OCI-LY1 (cell line): Measurements from ENCODE around the gene PCDHGC3.

Source experiments
- H2AFZ ChIP-seq: fragments of 200-600 bp; sonication (generic), shearing (Covaris generic); 2 replicates; pipeline ENCODE4 v1.6.0; 2014; ENCODE audit warnings: antibody characterized with exemption, mild to moderate bottlenecking, low read length
- H3F3A ChIP-seq: fragments of 200-600 bp; sonication (generic), shearing (Covaris generic); 2 replicates; pipeline ENCODE4 v1.6.0; 2014; ENCODE audit warnings: mild to moderate bottlenecking, antibody characterized with exemption, low read length, moderate library complexity; ENCODE audit not compliant: insufficient read depth
- H3K27ac ChIP-seq: fragments of 200-600 bp; sonication (generic); 2 replicates; pipeline ENCODE4 v1.5.1; 2014; ENCODE audit warnings: low read length, mixed run types, mild to moderate bottlenecking, low read depth; ENCODE audit not compliant: poor library complexity, severe bottlenecking
- H3K27me3 ChIP-seq: fragments of 200-600 bp; sonication (generic); 2 replicates; pipeline ENCODE4 v1.6.0; 2014; ENCODE audit warnings: antibody characterized with exemption, mild to moderate bottlenecking, low read length, moderate library complexity; ENCODE audit not compliant: insufficient read depth
- H3K36me3 ChIP-seq: fragments of 200-600 bp; sonication (generic); 2 replicates; pipeline ENCODE4 v1.6.1; 2014; ENCODE audit warnings: mild to moderate bottlenecking, antibody characterized with exemption, low read length, moderate library complexity, mixed read lengths; ENCODE audit not compliant: insufficient read depth
- H3K4me1 ChIP-seq: fragments of 200-600 bp; sonication (generic); 2 replicates; pipeline ENCODE4 v1.5.1; 2014; ENCODE audit warnings: mild to moderate bottlenecking, low read length, moderate library complexity; ENCODE audit not compliant: insufficient read depth, severe bottlenecking
- H3K4me2 ChIP-seq: fragments of 200-600 bp; sonication (generic), shearing (Covaris generic); 2 replicates; pipeline ENCODE4 v1.6.1; 2014; ENCODE audit warnings: low read length
- H3K4me3 ChIP-seq: fragments of 200-600 bp; sonication (generic); 2 replicates; pipeline ENCODE4 v1.5.1; 2014; ENCODE audit warnings: low read length, low read depth, mild to moderate bottlenecking, mixed read lengths; ENCODE audit not compliant: poor library complexity, severe bottlenecking
- H3K79me2 ChIP-seq: fragments of 200-600 bp; shearing (Covaris generic); 2 replicates; pipeline ENCODE4 v1.6.1; 2016; ENCODE audit warnings: mixed run types, low read length, mixed read lengths; ENCODE audit not compliant: insufficient read depth
- H3K9ac ChIP-seq: fragments of 200-600 bp; sonication (generic), shearing (Covaris generic); 2 replicates; pipeline ENCODE4 v1.6.1; 2014; ENCODE audit warnings: mild to moderate bottlenecking, low read length, mixed read lengths
- H3K9me2 ChIP-seq: fragments of 200-600 bp; sonication (generic), shearing (Covaris generic); 2 replicates; pipeline ENCODE4 v1.6.1; 2014; ENCODE audit warnings: low read depth, mild to moderate bottlenecking, low read length, mixed read lengths
- H3K9me3 ChIP-seq: fragments of 200-600 bp; shearing (Covaris generic); 2 replicates; pipeline ENCODE4 v1.6.1; 2014; ENCODE audit warnings: low read length, mixed read lengths
- H4K20me1 ChIP-seq: fragments of 200-600 bp; sonication (generic), shearing (Covaris generic); 2 replicates; pipeline ENCODE4 v1.6.0; 2016; ENCODE audit warnings: mild to moderate bottlenecking, low read length; ENCODE audit not compliant: insufficient read depth
- EZH2 ChIP-seq: fragments of 200-600 bp; sonication (generic), shearing (Covaris generic); IDR thresholded peaks from 2 replicates; pipeline ENCODE4 v1.8.0; 2017; ENCODE audit warnings: borderline replicate concordance, mixed run types, mild to moderate bottlenecking, antibody characterized with exemption, low read length, moderate library complexity, mixed read lengths
- TF ChIP-seq, protein P1 (sequence below): fragments of 200-600 bp; sonication (generic), shearing (Covaris generic); IDR thresholded peaks from 2 replicates; pipeline ENCODE4 v1.5.1; 2017; ENCODE audit warnings: mild to moderate bottlenecking, antibody characterized with exemption, low read length, moderate library complexity, mixed read lengths

PCDHGC3 gene

DNA sequence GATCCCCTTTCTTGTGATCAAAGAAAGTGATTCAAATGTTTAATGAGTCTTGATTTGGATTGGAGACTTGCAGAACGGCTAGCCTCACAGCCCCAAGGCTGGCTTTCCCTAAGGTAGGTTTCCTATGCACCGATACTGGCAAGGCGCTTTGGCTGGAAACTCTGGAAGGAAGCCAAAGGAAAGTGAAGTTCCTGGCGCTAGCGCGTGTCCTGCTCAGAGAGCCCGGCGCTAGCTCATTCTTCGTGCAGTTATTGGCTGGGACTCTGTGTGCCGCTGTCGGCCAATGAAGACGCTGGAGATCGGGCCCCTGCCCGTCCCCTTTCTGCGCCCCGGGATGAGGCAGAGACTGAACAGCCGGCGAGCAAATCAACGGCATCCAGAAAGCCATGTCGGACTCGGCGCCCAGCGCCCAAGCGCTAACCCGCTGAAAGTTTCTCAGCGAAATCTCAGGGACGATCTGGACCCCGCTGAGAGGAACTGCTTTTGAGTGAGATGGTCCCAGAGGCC is at the start of gene PCDHGC3:
TSS of gene PCDHGC3 (plus strand) at position 342 of the 507 bp plus-strand sequence. CDS start at position 493, 151 bp downstream.
- no peak within 1 kb of the TSS for H2AFZ ChIP-seq

DNA sequence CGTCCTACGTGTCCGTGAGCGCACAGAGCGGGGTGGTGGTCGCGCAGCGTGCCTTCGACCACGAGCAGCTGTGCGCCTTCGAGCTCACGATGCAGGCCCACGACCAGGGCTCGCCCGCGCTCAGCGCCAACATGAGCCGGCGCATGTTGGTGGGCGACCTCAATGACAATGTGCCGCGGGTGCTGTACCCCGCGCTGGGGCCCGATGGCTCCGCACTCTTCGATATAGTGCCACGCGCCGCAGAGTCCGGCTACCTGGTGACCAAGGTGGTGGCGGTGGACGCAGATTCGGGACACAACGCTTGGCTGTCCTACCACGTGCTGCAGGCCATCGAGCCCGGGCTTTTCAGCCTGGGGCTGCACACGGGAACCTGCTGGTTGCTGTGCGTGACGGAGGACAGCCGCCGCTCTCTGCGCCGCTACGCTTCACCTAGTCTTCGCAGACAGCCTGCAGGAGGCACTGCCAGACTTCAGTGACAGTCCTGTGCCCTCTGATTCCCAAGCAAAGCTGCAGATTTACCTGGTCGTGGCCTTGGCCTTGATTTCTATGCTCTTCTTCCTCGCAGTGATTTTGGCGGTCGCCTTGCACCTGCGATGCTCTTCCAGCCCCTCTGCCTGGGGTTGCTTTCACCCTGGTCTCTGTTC is 47.9 kb upstream of the PCDHGC3 start:
- Histone ChIP-seq H3K9me3 (no peaks in the 10 kb centered on the region), H3K4me3 (no peak overlapping the region), H3K4me1 (peaks cover 6% of the 10 kb centered on the region), H3K9me2 (no peaks in the 10 kb centered on the region), H3K27me3 (no peaks in the 10 kb centered on the region), H2AFZ (no peak overlapping the region), H3K79me2 (no peaks in the 10 kb centered on the region), H3K9ac (no peak overlapping the region), H3F3A (no peaks in the 10 kb centered on the region), H3K27ac (no peak overlapping the region), H3K4me2 (no peak overlapping the region), H3K36me3 (no peaks in the 10 kb centered on the region), H4K20me1 (no peaks in the 10 kb centered on the region)
- no peak for TF ChIP-seq EZH2
- TF ChIP-seq, protein P1, sequence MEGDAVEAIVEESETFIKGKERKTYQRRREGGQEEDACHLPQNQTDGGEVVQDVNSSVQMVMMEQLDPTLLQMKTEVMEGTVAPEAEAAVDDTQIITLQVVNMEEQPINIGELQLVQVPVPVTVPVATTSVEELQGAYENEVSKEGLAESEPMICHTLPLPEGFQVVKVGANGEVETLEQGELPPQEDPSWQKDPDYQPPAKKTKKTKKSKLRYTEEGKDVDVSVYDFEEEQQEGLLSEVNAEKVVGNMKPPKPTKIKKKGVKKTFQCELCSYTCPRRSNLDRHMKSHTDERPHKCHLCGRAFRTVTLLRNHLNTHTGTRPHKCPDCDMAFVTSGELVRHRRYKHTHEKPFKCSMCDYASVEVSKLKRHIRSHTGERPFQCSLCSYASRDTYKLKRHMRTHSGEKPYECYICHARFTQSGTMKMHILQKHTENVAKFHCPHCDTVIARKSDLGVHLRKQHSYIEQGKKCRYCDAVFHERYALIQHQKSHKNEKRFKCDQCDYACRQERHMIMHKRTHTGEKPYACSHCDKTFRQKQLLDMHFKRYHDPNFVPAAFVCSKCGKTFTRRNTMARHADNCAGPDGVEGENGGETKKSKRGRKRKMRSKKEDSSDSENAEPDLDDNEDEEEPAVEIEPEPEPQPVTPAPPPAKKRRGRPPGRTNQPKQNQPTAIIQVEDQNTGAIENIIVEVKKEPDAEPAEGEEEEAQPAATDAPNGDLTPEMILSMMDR = no peak

More for the DNA sequence above, at the start of gene PCDHGC3:
- Histone ChIP-seq H3K4me2 (peak within 1 kb of the TSS; percentile 83), H3K9me2 (no peaks in the 10 kb centered on the region), H3K27me3 (peaks cover 9% of the 10 kb centered on the region; the same call in 1 of the 2 replicates), H3K4me1 (peaks cover 31% of the 10 kb centered on the region), H3K9ac (peak within 1 kb of the TSS; percentile 44; the same call in 1 of the 2 replicates), H4K20me1 (no peaks in the 10 kb centered on the region), H3K27ac (no peak within 1 kb of the TSS), H3F3A (no peaks in the 10 kb centered on the region), H3K4me3 (peak within 1 kb of the TSS; percentile 60), H3K36me3 (no peaks in the 10 kb centered on the region), H3K79me2 (no peaks in the 10 kb centered on the region), H3K9me3 (no peaks in the 10 kb centered on the region)
- TF ChIP-seq EZH2 = no peak
- TF ChIP-seq, protein P1 = peak; percentile 47; the same call in 1 of the 2 replicates

GRCh38 chr5:141430332-141431113 is 45.2 kb upstream of the PCDHGC3 start, which contains the start of gene PCDHGA12:
TSS of gene PCDHGA12 (plus strand) at chr5:141430507. CDS start at chr5:141430760, 253 bp downstream.
- Histone ChIP-seq H3K9ac (peak within 1 kb of the TSS; percentile 68), H3K27me3 (no peaks in the 10 kb centered on the region), H2AFZ (peak within 1 kb of the TSS; percentile 74; the same call in 1 of the 2 replicates), H3K9me2 (no peaks in the 10 kb centered on the region), H3F3A (no peaks in the 10 kb centered on the region), H3K79me2 (no peaks in the 10 kb centered on the region), H3K9me3 (0 out of 2 replicates have a peak, but pooled peaks cover 4% of the 10 kb centered on the region), H4K20me1 (no peaks in the 10 kb centered on the region), H3K4me2 (peak within 1 kb of the TSS; percentile 90), H3K4me1 (peaks cover 6% of the 10 kb centered on the region), H3K4me3 (peak within 1 kb of the TSS; percentile 74), H3K36me3 (no peaks in the 10 kb centered on the region), H3K27ac (no peak within 1 kb of the TSS)
- TF ChIP-seq, protein P1 = peak; percentile 67
- TF ChIP-seq EZH2 = no peak
